ENCODE measurements around the gene ZNF10.

DNA sequence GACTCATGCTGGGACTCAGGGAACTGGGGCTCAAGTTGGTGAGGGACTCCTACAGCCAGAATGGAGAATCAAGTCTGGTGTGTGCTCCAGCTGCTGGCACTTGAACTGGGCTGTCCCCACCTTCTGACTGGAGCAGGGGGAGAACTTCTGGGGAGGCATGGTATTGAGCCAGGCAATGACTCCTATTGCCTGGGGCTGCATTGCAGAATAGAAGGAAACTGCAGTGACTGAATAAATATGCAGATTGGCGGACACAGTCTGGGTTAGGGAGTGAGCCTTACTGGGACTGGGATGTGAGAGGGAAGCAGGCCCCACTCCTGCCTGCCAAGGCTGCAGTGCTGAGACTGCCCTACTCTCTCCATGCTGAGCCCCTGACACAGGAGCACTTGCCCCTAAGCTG is 42.1 kb downstream of the ZNF10 start:
- no peak for TF ChIP-seq CTCF (conservative IDR thresholded peaks at IDR 0.05; ENCODE audit: low read length)
- TF ChIP-seq EZH2phosphoT487 (IDR thresholded peaks at IDR 0.05; ENCODE audit: borderline replicate concordance, low read depth, low read length), result no peak
